CD4-positive, CD25-positive, alpha-beta regulatory T cell (primary cell): ENCODE results near the gene LIPC. TPM values are rescaled to one million over a fixed set of nuclear protein-coding genes. Genes with fewer than 3 reads are reported as not detected.

Source experiments
- ATAC-seq, 2 donors: fragments of 150-1000 bp; cut with Tn5 transposase; one replicate each; pipeline ENCODE4 v1.10.0; 2021; ENCODE audit warnings: low read depth in 2 of 2, moderate number of reproducible peaks in 2 of 2, moderate library complexity in 1 of 2
- DNase-seq, 3 donors: peaks; one replicate each; pipeline versions ENCODE4 v3.0.0 to v3.0.0-alpha.2; 2012 to 2022; ENCODE audit warnings: mixed read lengths in 1 of 3
- H3K27ac ChIP-seq: one replicate; pipeline ENCODE4 v1.7.0; 2013; ENCODE audit warnings: mild to moderate bottlenecking, low read length; ENCODE audit not compliant: insufficient read depth, poor library complexity, severe bottlenecking
- H3K27me3 ChIP-seq: one replicate; pipeline ENCODE4 v1.7.0; 2013; ENCODE audit warnings: low read length; ENCODE audit not compliant: control insufficient read depth, insufficient read depth
- H3K36me3 ChIP-seq: one replicate; pipeline ENCODE4 v1.7.0; 2013; ENCODE audit warnings: mild to moderate bottlenecking, low read length, moderate library complexity; ENCODE audit not compliant: control insufficient read depth, insufficient read depth
- H3K4me1 ChIP-seq: 2 replicates; pipeline ENCODE4 v1.7.0; 2013; ENCODE audit warnings: mild to moderate bottlenecking, low read length; ENCODE audit not compliant: insufficient read depth, control insufficient read depth, poor library complexity, severe bottlenecking
- H3K4me3 ChIP-seq: one replicate; pipeline ENCODE4 v1.7.0; 2013; ENCODE audit warnings: low read depth, mild to moderate bottlenecking, low read length, moderate library complexity
- H3K9me3 ChIP-seq, 2 experiments: 1 replicate in 1 of 2; 2 replicates in 1 of 2; pipeline ENCODE4 v1.7.0; 2013; ENCODE audit warnings: low read length in 2 of 2, mild to moderate bottlenecking in 1 of 2, moderate library complexity in 1 of 2; ENCODE audit not compliant: control insufficient read depth in 2 of 2
- H3K27ac Mint-ChIP-seq, 3 donors: one replicate each; pipeline ENCODE4 v1.8.0; 2020 to 2022; ENCODE audit warnings: mild to moderate bottlenecking in 3 of 3, mixed read lengths in 3 of 3, moderate library complexity in 2 of 3
- H3K27me3 Mint-ChIP-seq: one replicate; pipeline ENCODE4 v1.8.0; 2022; ENCODE audit warnings: mild to moderate bottlenecking, mixed read lengths
- H3K36me3 Mint-ChIP-seq: one replicate; pipeline ENCODE4 v1.8.0; 2020; ENCODE audit warnings: mixed read lengths
- H3K4me1 Mint-ChIP-seq, 4 donors: one replicate each; pipeline ENCODE4 v1.8.0; 2020 to 2022; ENCODE audit warnings: mixed read lengths in 4 of 4, mild to moderate bottlenecking in 1 of 4
- H3K4me3 Mint-ChIP-seq, 4 donors: one replicate each; pipeline ENCODE4 v1.8.0; 2020 to 2022; ENCODE audit warnings: mild to moderate bottlenecking in 4 of 4, mixed read lengths in 4 of 4, moderate library complexity in 3 of 4
- H3K9me3 Mint-ChIP-seq, 7 donors: one replicate each; pipeline ENCODE4 v1.8.0; 2020 to 2022; ENCODE audit warnings: mixed read lengths in 7 of 7, mild to moderate bottlenecking in 3 of 7, moderate library complexity in 2 of 7
- polyA plus RNA-seq, 4 donors: library from polyadenylated mRNA; unstranded; fragments of 300-500 nt; fragmentation: Illumina TruSeq; gene quantifications; one replicate each; pipeline ENCODE4 v1.2.3, GENCODE V29; 2021
- total RNA-seq: library from RNA; stranded (reverse); gene quantifications from one replicate; pipeline ENCODE4 v1.2.3, GENCODE V29; 2022

The LIPC gene
- total and polyA plus RNA-seq, 5 donors from 2014 or later, result 0.54 to 1.7 (median 1.6) TPM

GRCh38 chr15:58551084-58551763 is 119.4 kb downstream of the LIPC start:
- Mint-ChIP-seq H3K4me3 (peak overlapping the region in 1 of 4 donors; percentile 32), H3K9me3 (peaks cover 0 to 3% (median 0%) of the 10 kb centered on the region in 7 donors), H3K36me3 (no peaks in the 10 kb centered on the region), H3K27ac (peak overlapping the region in 1 of 3 donors; percentile 76), H3K27me3 (peaks cover 5% of the 10 kb centered on the region), H3K4me1 (peaks cover 0 to 10% (median 5%) of the 10 kb centered on the region in 4 donors)
- no peak overlapping the region for H3K4me3 ChIP-seq
- no peaks in the 10 kb centered on the region for H3K36me3 ChIP-seq
- no peaks in the 10 kb centered on the region for H3K9me3 ChIP-seq
- H3K4me1 ChIP-seq, result no peaks in the 10 kb centered on the region
- DNase-seq, result no peak
- no peak overlapping the region for H3K27ac ChIP-seq
- ATAC-seq, result no peak
- no peaks in the 10 kb centered on the region for H3K27me3 ChIP-seq

GRCh38 chr15:58551764-58552504 is 120.1 kb downstream of the LIPC start:
- peaks cover 0 to 3% (median 0%) of the 10 kb centered on the region in 7 donors for H3K9me3 Mint-ChIP-seq
- ATAC-seq (no peak), DNase-seq (no peak)
- H3K36me3 ChIP-seq, result no peaks in the 10 kb centered on the region
- no peak overlapping the region for H3K4me3 ChIP-seq
- H3K27ac ChIP-seq, result no peak overlapping the region
- no peak overlapping the region for H3K27ac Mint-ChIP-seq
- peaks cover 0 to 10% (median 4%) of the 10 kb centered on the region in 4 donors for H3K4me1 Mint-ChIP-seq
- no peaks in the 10 kb centered on the region for H3K27me3 ChIP-seq
- no peaks in the 10 kb centered on the region for H3K36me3 Mint-ChIP-seq
- H3K9me3 ChIP-seq, result no peaks in the 10 kb centered on the region
- H3K4me1 ChIP-seq, result no peaks in the 10 kb centered on the region
- H3K27me3 Mint-ChIP-seq, result peaks cover 2% of the 10 kb centered on the region
- peak overlapping the region in 1 of 4 donors; percentile 32 for H3K4me3 Mint-ChIP-seq

DNA sequence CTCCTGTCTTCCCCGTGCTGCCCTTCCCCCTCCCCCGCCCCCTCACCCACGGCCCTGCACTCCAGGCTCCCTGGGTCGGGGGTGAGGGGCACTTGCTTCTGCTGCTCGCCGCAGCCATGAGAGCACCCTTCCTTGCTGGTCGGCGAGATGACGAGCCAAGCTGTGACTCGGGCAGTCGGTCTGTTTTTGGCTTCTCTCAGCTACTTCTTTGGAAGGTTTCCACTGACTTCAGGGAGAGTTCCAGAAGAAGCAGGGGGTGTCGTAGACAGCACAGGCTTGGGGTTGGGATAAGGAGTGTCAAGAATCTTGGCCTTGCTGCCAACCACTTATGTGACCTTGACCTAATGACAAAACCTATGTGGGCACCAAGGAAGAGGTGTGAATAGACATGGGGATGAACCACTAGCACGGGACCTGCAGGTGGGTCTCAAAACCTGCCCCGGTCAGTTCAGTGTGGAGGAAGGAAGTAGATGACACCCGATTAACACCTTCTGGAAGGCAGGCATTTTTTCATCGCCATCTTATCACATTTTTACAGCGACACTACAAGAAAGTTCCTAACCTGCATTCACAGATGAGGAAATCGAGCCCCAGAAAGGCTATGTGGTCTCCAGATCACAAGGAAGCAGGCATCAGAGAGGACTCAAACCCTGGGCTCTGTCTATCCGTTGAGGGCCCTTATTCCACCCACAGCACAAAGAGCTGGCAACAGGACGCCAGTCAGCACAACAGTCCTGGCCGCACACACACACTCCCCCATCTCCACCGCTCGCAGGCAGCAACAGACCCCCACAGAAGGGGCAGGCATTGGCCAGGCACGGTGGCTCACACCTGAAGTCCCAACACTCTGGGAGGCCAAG is 120.9 kb downstream of the LIPC start:
- Histone ChIP-seq H3K4me1 (no peaks in the 10 kb centered on the region), H3K27me3 (no peaks in the 10 kb centered on the region), H3K9me3 (no peaks in the 10 kb centered on the region), H3K4me3 (no peak overlapping the region), H3K27ac (no peak overlapping the region), H3K36me3 (no peaks in the 10 kb centered on the region)
- no peaks in the 10 kb centered on the region for H3K27me3 Mint-ChIP-seq
- peaks cover 0 to 10% (median 4%) of the 10 kb centered on the region in 4 donors for H3K4me1 Mint-ChIP-seq
- H3K4me3 Mint-ChIP-seq, result peak overlapping the region in 1 of 4 donors; percentile 40
- H3K36me3 Mint-ChIP-seq, result no peaks in the 10 kb centered on the region
- no peak for DNase-seq
- no peak for ATAC-seq
- no peak overlapping the region for H3K27ac Mint-ChIP-seq
- peaks cover 0 to 3% (median 0%) of the 10 kb centered on the region in 7 donors for H3K9me3 Mint-ChIP-seq

GRCh38 chr15:58553365-58553918 is 121.7 kb downstream of the LIPC start:
- H3K27ac Mint-ChIP-seq, result no peak overlapping the region
- no peak overlapping the region for H3K4me3 Mint-ChIP-seq
- ATAC-seq (no peak), DNase-seq (no peak)
- no peak overlapping the region for H3K4me3 ChIP-seq
- peaks cover 0 to 10% (median 4%) of the 10 kb centered on the region in 4 donors for H3K4me1 Mint-ChIP-seq
- no peaks in the 10 kb centered on the region for H3K36me3 ChIP-seq
- H3K9me3 ChIP-seq, result no peaks in the 10 kb centered on the region
- H3K9me3 Mint-ChIP-seq, result peaks cover 0 to 3% (median 0%) of the 10 kb centered on the region in 7 donors
- no peaks in the 10 kb centered on the region for H3K27me3 ChIP-seq
- no peaks in the 10 kb centered on the region for H3K27me3 Mint-ChIP-seq
- no peaks in the 10 kb centered on the region for H3K36me3 Mint-ChIP-seq
- no peak overlapping the region for H3K27ac ChIP-seq
- no peaks in the 10 kb centered on the region for H3K4me1 ChIP-seq

GRCh38 chr15:58554758-58555157 is 123.0 kb downstream of the LIPC start:
- DNase-seq, result no peak
- no peaks in the 10 kb centered on the region for H3K27me3 Mint-ChIP-seq
- no peak for ATAC-seq

DNA sequence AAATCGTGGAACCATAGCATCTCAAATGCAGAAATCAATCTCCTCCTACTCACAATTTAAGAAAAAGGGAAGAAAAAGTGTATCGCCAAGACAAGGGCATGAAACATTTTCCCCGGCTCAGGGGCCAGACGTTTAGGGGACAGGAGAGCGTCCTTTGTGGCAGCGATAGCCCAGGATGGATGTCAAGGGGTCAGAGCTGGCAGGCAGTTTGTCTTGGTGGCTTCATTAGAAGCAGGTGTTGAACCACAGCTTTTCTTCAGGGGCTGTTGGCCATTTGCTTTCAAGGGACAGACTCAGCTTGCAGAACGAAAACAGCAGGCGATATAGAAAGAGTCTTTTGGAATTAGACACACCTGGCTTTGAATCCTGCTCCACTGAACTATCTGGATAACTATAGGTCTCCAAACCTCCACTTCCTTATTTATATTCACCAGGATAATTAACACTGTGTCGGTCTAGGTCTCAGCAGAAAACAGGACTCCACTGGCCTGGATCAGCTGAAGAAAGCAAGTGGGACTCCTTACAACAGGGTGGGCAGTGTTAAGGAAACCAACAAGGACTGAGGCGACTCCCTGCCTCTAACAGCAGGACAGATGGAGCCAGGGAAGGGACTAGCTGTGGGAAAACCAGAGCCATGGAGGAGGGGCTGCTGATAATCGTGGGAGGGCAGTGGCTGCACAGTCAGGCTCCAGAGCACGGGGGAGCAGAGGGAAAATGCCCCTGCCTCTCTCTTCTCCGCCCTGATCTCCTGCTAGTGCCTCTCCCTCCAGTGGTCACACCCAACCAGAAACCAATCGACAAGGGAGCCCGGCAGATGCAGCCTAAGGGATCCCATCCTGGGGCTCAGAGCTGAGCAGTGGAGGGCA is 123.6 kb downstream of the LIPC start:
- H3K36me3 Mint-ChIP-seq, result no peaks in the 10 kb centered on the region
- H3K9me3 Mint-ChIP-seq, result peaks cover 0 to 1% (median 0%) of the 10 kb centered on the region in 7 donors
- Histone ChIP-seq H3K27me3 (no peaks in the 10 kb centered on the region), H3K4me1 (no peaks in the 10 kb centered on the region), H3K36me3 (no peaks in the 10 kb centered on the region), H3K9me3 (no peaks in the 10 kb centered on the region), H3K4me3 (no peak overlapping the region), H3K27ac (no peak overlapping the region)
- H3K27ac Mint-ChIP-seq, result peak overlapping the region in 1 of 3 donors; percentile 20
- peaks cover 0 to 10% (median 3%) of the 10 kb centered on the region in 4 donors for H3K4me1 Mint-ChIP-seq
- no peak for ATAC-seq
- no peak overlapping the region for H3K4me3 Mint-ChIP-seq
- H3K27me3 Mint-ChIP-seq, result no peaks in the 10 kb centered on the region
- DNase-seq, result no peak

More at GRCh38 chr15:58554758-58555157, 123.0 kb downstream of the LIPC start:
- Histone ChIP-seq H3K9me3 (no peaks in the 10 kb centered on the region), H3K36me3 (no peaks in the 10 kb centered on the region), H3K27ac (no peak overlapping the region), H3K27me3 (no peaks in the 10 kb centered on the region), H3K4me3 (no peak overlapping the region), H3K4me1 (no peaks in the 10 kb centered on the region)
- Mint-ChIP-seq H3K36me3 (no peaks in the 10 kb centered on the region), H3K4me1 (peaks cover 0 to 10% (median 4%) of the 10 kb centered on the region in 4 donors), H3K27ac (peak overlapping the region in 1 of 3 donors; percentile 20), H3K4me3 (no peak overlapping the region), H3K9me3 (peaks cover 0 to 3% (median 0%) of the 10 kb centered on the region in 7 donors)
